Naive thymus-derived CD8-positive, alpha-beta T cell (primary cell): ENCODE data around the gene KIF1C. TPM values are rescaled to one million over a fixed set of nuclear protein-coding genes. Genes with fewer than 3 reads are reported as not detected.
"Not testable (repeated sequence)": the region's sequence is repeated elsewhere in the genome, so short reads cannot be mapped to it uniquely, and the experiment has no call there.

Experiments used
- ATAC-seq, 2 donors: fragments of 150-1000 bp; cut with Tn5 transposase in 1 of 2; sonication (Bioruptor Pico), chemical (Tn5 transposase) in 1 of 2; 1 replicate in 1 of 2; 2 replicates in 1 of 2; pipeline ENCODE4 v1.10.0; 2021; ENCODE audit warnings: mild to moderate bottlenecking in 2 of 2, moderate library complexity in 2 of 2
- POLR2A ChIA-PET: fragments of 350-600 bp; sonication (Branson Sonifier 250); formaldehyde crosslinking; loops from one replicate; lab custom pipeline; 2021; ENCODE audit warnings: antibody characterized with exemption; lab: Charles Lee
- DNase-seq, 10 donors: peaks; one replicate each; pipeline versions ENCODE4 v3.0.0 to v3.0.0-alpha.2; 2020 to 2022
- H3K27ac Mint-ChIP-seq, 10 donors: one replicate each; pipeline ENCODE4 v1.8.0; 2020 to 2022; ENCODE audit warnings: mild to moderate bottlenecking in 10 of 10, mixed read lengths in 10 of 10, moderate library complexity in 4 of 10, inconsistent platforms in 1 of 10
- H3K27me3 Mint-ChIP-seq, 5 donors: one replicate each; pipeline ENCODE4 v1.8.0; 2021 to 2022; ENCODE audit warnings: mixed read lengths in 5 of 5
- H3K36me3 Mint-ChIP-seq, 3 donors: one replicate each; pipeline ENCODE4 v1.8.0; 2020 to 2022; ENCODE audit warnings: mixed read lengths in 3 of 3, mild to moderate bottlenecking in 2 of 3, inconsistent platforms in 1 of 3
- H3K4me1 Mint-ChIP-seq, 4 donors: one replicate each; pipeline ENCODE4 v1.8.0; 2021 to 2022; ENCODE audit warnings: mixed read lengths in 4 of 4
- H3K4me3 Mint-ChIP-seq, 10 donors: one replicate each; pipeline ENCODE4 v1.8.0; 2020 to 2022; ENCODE audit warnings: mild to moderate bottlenecking in 10 of 10, mixed read lengths in 10 of 10, moderate library complexity in 6 of 10, inconsistent platforms in 1 of 10
- H3K9me3 Mint-ChIP-seq, 9 donors: one replicate each; pipeline ENCODE4 v1.8.0; 2020 to 2022; ENCODE audit warnings: mixed read lengths in 9 of 9, mild to moderate bottlenecking in 3 of 9, inconsistent platforms in 1 of 9, moderate library complexity in 1 of 9
- polyA plus RNA-seq, 3 donors: library from polyadenylated mRNA; unstranded; fragments of 300-500 nt; fragmentation: Illumina TruSeq; gene quantifications; one replicate each; pipeline ENCODE4 v1.2.3, GENCODE V29; 2021
- total RNA-seq, 8 experiments: library from RNA in 2 of 8; stranded (reverse) in 2 of 8; gene quantifications; one replicate each; pipeline ENCODE4 v1.2.3 and lab custom pipeline; 2021 to 2026

KIF1C gene
- total and polyA plus RNA-seq, 5 experiments from 2014 or later: 2.6 to 21.1 (median 3.0) TPM

- Mint-ChIP-seq H3K27ac (peak overlapping the region in 1 of 10 donors; percentile 39), H3K9me3 (no peaks in the 10 kb centered on the region), H3K36me3 (peaks cover 0 to 26% (median 3%) of the 10 kb centered on the region in 3 donors), H3K4me1 (peaks cover 0 to 8% (median 4%) of the 10 kb centered on the region in 4 donors), H3K27me3 (no peaks in the 10 kb centered on the region), H3K4me3 (no peak overlapping the region)
- DNase-seq (peak in 1 of 10 donors; percentile 37), ATAC-seq (no peak)
- POLR2A ChIA-PET: no interaction called here
Measured at GRCh38 chr17:5011928-5012327, 14.2 kb downstream of the KIF1C start.

DNA sequence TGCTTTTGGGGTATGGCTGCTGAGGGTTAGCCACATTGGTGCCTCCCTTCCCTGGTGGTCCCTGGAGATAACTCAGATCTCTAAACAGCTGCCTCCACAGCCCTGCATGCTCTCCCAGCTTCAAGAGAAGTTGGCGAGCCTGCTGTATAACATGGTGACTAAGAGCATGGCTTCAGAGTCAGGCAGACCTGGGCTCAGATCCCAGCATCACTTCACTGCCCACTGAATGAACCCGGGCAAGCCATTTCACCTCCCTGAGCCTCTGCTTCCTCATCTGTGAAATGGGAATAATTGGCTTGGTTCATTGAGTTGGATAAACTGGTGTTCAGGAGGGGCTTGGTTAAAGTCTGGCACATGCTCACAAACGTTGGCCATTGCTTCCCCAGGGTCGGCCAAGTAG lies 16.6 kb downstream of the KIF1C start:
- POLR2A ChIA-PET: interaction anchor here (0.6 kb wide), 1 partner anchor 267 kb away, joined by 5 read pairs; no protein-coding TSS in a partner anchor
- no peak for ATAC-seq
- no peaks in the 10 kb centered on the region for H3K9me3 Mint-ChIP-seq
- peaks cover 2 to 12% (median 7%) of the 10 kb centered on the region in 4 donors for H3K4me1 Mint-ChIP-seq
- H3K4me3 Mint-ChIP-seq: no peak overlapping the region
- peak in 1 of 10 donors; percentile 0 for DNase-seq
- H3K27me3 Mint-ChIP-seq: no peaks in the 10 kb centered on the region
- peaks cover 0 to 15% (median 1%) of the 10 kb centered on the region in 3 donors for H3K36me3 Mint-ChIP-seq
- H3K27ac Mint-ChIP-seq: peak overlapping the region in 1 of 10 donors; percentile 35

GRCh38 chr17:5019475-5019956 lies 21.8 kb downstream of the KIF1C start:
- Mint-ChIP-seq H3K4me3 (no peak overlapping the region), H3K36me3 (peaks cover 0 to 19% (median 1%) of the 10 kb centered on the region in 3 donors), H3K4me1 (peaks cover 3 to 20% (median 12%) of the 10 kb centered on the region in 4 donors), H3K9me3 (no peaks in the 10 kb centered on the region), H3K27me3 (no peaks in the 10 kb centered on the region), H3K27ac (peak overlapping the region in 8 of 10 donors; percentile 15 to 90 (median 74))
- POLR2A ChIA-PET: interaction anchor here (1.1 kb wide), 1 partner anchor 33 kb away, joined by 3 read pairs; no protein-coding TSS in a partner anchor
- DNase-seq: peak in 8 of 10 donors; percentile 34 to 79 (median 48)
- peak; percentile 87 to 96 for ATAC-seq

- Mint-ChIP-seq H3K4me3 (no peak overlapping the region), H3K4me1 (peaks cover 3 to 21% (median 12%) of the 10 kb centered on the region in 4 donors), H3K36me3 (peaks cover 0 to 19% (median 0%) of the 10 kb centered on the region in 3 donors), H3K9me3 (no peaks in the 10 kb centered on the region), H3K27me3 (no peaks in the 10 kb centered on the region), H3K27ac (peak overlapping the region in 1 of 10 donors; percentile 18)
- DNase-seq: peak in 1 of 10 donors; percentile 52
- POLR2A ChIA-PET: interaction anchor here (1.5 kb wide), 1 partner anchor 112 kb away, joined by 3 read pairs; no protein-coding TSS in a partner anchor
- ATAC-seq: no peak
Measured at GRCh38 chr17:5020502-5021023, 22.8 kb downstream of the KIF1C start.

GRCh38 chr17:5022171-5022711 lies 24.5 kb downstream of the KIF1C start:
- H3K36me3 Mint-ChIP-seq: peaks cover 0 to 19% (median 0%) of the 10 kb centered on the region in 3 donors
- H3K4me3 Mint-ChIP-seq: no peak overlapping the region
- DNase-seq (peak in 1 of 10 donors; percentile 52), ATAC-seq (no peak)
- no peak overlapping the region for H3K27ac Mint-ChIP-seq
- POLR2A ChIA-PET: interaction anchor here (0.6 kb wide), 1 partner anchor 809 kb away, joined by 5 read pairs; no protein-coding TSS in a partner anchor
- H3K4me1 Mint-ChIP-seq: peaks cover 3 to 14% (median 9%) of the 10 kb centered on the region in 4 donors
- H3K27me3 Mint-ChIP-seq: no peaks in the 10 kb centered on the region
- H3K9me3 Mint-ChIP-seq: no peaks in the 10 kb centered on the region

DNA sequence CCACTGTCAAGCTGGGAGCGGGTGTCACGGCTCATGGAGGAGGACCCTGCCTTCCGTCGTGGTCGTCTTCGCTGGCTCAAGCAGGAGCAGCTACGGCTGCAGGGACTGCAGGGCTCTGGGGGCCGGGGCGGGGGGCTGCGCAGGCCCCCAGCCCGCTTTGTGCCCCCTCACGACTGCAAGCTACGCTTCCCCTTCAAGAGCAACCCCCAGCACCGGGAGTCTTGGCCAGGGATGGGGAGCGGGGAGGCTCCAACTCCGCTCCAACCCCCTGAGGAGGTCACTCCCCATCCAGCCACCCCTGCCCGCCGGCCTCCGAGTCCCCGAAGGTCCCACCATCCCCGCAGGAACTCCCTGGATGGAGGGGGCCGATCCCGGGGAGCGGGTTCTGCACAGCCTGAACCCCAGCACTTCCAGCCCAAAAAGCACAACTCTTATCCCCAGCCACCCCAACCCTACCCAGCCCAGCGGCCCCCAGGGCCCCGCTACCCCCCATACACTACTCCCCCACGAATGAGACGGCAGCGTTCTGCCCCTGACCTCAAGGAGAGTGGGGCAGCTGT lies 25.9 kb downstream of the KIF1C start:
- Mint-ChIP-seq H3K4me1 (peaks cover 3 to 14% (median 9%) of the 10 kb centered on the region in 4 donors), H3K27ac (peak overlapping the region in 1 of 10 donors; percentile 62), H3K36me3 (peaks cover 0 to 19% (median 0%) of the 10 kb centered on the region in 3 donors), H3K4me3 (no peak overlapping the region), H3K27me3 (peaks cover 0 to 2% (median 0%) of the 10 kb centered on the region in 5 donors), H3K9me3 (no peaks in the 10 kb centered on the region)
- no peak for DNase-seq
- ATAC-seq: no peak
- POLR2A ChIA-PET: no interaction called here

DNA sequence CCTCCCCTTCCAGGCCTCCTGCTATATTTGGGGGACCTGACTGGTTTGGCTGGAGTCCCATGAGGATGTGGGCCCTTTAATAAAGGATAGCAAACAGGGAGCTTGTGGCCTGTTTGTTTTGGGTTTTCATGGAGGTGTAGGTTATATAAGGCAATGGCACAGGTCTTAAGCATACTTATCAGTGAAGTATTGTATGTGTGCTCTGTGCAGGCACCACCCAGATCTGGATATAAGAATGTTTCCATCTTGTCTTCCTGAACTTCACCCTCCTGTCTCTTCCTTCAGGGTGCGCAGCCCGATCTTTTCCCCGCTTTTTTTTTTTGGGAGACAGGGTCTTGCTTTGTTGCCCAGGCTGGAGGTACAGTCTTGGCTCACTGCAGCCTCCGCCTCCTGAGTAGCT lies 26.9 kb downstream of the KIF1C start:
- Mint-ChIP-seq H3K27me3 (peaks cover 0 to 2% (median 0%) of the 10 kb centered on the region in 5 donors), H3K27ac (peak overlapping the region in 1 of 10 donors; percentile 7), H3K4me3 (no peak overlapping the region), H3K4me1 (peaks cover 0 to 8% (median 5%) of the 10 kb centered on the region in 4 donors), H3K36me3 (peaks cover 0 to 19% (median 0%) of the 10 kb centered on the region in 3 donors), H3K9me3 (no peaks in the 10 kb centered on the region)
- ATAC-seq (no peak), DNase-seq (peak in 1 of 10 donors; percentile 18)
- POLR2A ChIA-PET: no interaction called here

- DNase-seq (no peak), ATAC-seq (no peak)
- Mint-ChIP-seq H3K27ac (no peak overlapping the region), H3K36me3 (peaks cover 0 to 7% (median 0%) of the 10 kb centered on the region in 3 donors), H3K27me3 (peaks cover 0 to 2% (median 0%) of the 10 kb centered on the region in 5 donors), H3K4me3 (no peak overlapping the region), H3K9me3 (no peaks in the 10 kb centered on the region), H3K4me1 (peaks cover 3 to 21% (median 18%) of the 10 kb centered on the region in 4 donors)
- POLR2A ChIA-PET: interaction anchor here (0.8 kb wide), 1 partner anchor 9 kb away, joined by 4 read pairs; no protein-coding TSS in a partner anchor
Measured at GRCh38 chr17:5027299-5027698, 29.5 kb downstream of the KIF1C start.

- Mint-ChIP-seq H3K9me3 (no peaks in the 10 kb centered on the region), H3K27ac (peak overlapping the region in 1 of 10 donors; percentile 39), H3K4me1 (peaks cover 3 to 21% (median 18%) of the 10 kb centered on the region in 4 donors), H3K36me3 (peaks cover 0 to 4% (median 0%) of the 10 kb centered on the region in 3 donors), H3K27me3 (peaks cover 0 to 2% (median 0%) of the 10 kb centered on the region in 5 donors), H3K4me3 (no peak overlapping the region)
- no peak for ATAC-seq
- peak in 1 of 10 donors; percentile 4 for DNase-seq
- POLR2A ChIA-PET: no interaction called here
Measured at GRCh38 chr17:5027916-5028315, 30.2 kb downstream of the KIF1C start.

DNA sequence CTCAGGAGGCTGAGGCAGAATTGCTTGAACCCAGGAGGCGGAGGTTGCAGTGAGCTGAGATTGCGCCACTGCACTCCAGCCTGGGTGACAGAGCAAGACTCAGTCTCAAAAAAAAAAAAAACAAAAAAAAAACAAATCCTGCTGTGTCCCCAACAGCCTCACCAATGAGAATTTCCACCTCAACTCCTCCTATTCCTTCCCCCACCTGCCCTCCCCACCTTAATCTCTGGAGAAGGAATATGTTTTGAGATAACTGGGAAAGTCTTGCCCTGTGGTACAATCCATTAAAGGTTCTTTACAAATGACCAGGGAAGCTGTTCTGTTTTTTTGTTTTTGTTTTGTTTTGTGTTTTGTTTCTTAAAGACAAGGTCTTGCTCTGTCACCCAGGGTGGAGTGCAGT lies 32.4 kb downstream of the KIF1C start:
- H3K4me1 Mint-ChIP-seq: peaks cover 5 to 21% (median 17%) of the 10 kb centered on the region in 4 donors
- POLR2A ChIA-PET: interaction anchor here (0.9 to 3.0 kb wide), 6 partner anchors 11 to 121 kb away, joined by 3 to 9 read pairs (median 4); partner anchors contain the start of genes INCA1, KIF1C, RNF167 and SLC25A11
- H3K9me3 Mint-ChIP-seq, DNase-seq, H3K36me3 Mint-ChIP-seq, ATAC-seq: not testable (repeated sequence)
- peaks cover 0 to 15% (median 4%) of the 10 kb centered on the region in 5 donors for H3K27me3 Mint-ChIP-seq
- H3K4me3 Mint-ChIP-seq: peak overlapping the region in 1 of 10 donors; percentile 83
- peak overlapping the region in 5 of 10 donors; percentile 24 to 91 (median 76) for H3K27ac Mint-ChIP-seq

GRCh38 chr17:5031365-5032082 lies 33.8 kb downstream of the KIF1C start:
- peak; percentile 61 to 91 (median 80) for DNase-seq
- Mint-ChIP-seq H3K4me1 (peaks cover 5 to 21% (median 17%) of the 10 kb centered on the region in 4 donors), H3K4me3 (peak overlapping the region; percentile 76 to 88 (median 85)), H3K27ac (peak overlapping the region; percentile 76 to 91 (median 85)), H3K36me3 (no peaks in the 10 kb centered on the region), H3K27me3 (peaks cover 0 to 18% (median 4%) of the 10 kb centered on the region in 5 donors), H3K9me3 (no peaks in the 10 kb centered on the region)
- ATAC-seq: peak; percentile 84 to 87
- POLR2A ChIA-PET: interaction anchor here (0.7 to 3.0 kb wide), 9 partner anchors 10 to 662 kb away, joined by 3 to 9 read pairs (median 4); partner anchors contain the start of genes RNF167, SLC25A11 and SPAG7
